HCEC 1CT (cell line): ENCODE data around the gene YTHDC2.
A peak's percentile ranks its signal among the peaks of the same experiment; 100 is the strongest.

Experiments
- DNase-seq: peaks from one replicate; pipeline ENCODE4 v3.0.0-alpha.2; 2017

Gene YTHDC2

DNA sequence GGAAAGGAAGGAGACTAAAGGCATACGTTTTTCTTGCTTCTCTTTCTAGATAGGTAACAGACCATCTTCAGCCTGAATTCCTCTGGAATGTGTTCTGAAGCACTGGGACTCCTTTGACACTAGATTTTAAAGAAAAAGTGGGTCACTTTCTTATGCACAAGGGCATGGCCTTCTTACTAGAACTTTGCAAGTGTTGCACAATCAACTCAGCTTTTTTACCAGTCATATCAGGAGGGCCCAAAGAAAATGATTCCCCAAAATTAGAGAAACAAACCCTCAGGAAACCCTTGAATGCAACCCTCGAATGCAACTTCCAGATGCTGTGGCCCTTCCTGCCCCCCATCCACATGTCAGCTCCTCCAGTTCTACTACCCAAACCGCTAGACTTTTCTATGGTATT lies 93.9 kb downstream of the YTHDC2 start:
- DNase-seq: no peak

- peak; percentile 15 for DNase-seq
Observed at GRCh38 chr5:113608113-113608596, 94.7 kb downstream of the YTHDC2 start.

GRCh38 chr5:113612060-113612496 lies 98.6 kb downstream of the YTHDC2 start:
- DNase-seq: peak; percentile 55

- no peak for DNase-seq
Observed at GRCh38 chr5:113614191-113614590, 100.7 kb downstream of the YTHDC2 start.

GRCh38 chr5:113615708-113616107 lies 102.2 kb downstream of the YTHDC2 start:
- DNase-seq: peak; percentile 16

GRCh38 chr5:113617191-113617796 lies 103.8 kb downstream of the YTHDC2 start:
- no peak for DNase-seq

DNA sequence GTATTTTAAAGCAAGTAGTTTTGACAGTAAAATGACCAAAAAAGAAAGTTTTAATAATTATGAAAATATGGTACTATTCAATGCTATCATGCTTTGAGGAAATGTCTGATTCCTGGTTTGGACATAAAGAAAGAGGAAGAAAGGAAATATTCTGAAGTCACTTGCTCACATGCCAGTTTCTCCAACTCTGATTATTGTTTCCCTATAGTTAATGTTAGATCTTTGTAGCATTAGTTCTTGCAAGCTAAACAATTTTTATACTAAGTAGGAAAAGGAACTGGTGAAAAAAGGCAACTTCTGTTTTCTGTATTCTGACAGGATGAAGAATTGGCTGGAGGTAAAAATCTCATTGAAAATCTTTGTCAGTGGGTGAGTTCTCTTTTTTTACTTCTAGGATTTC lies 119.5 kb downstream of the YTHDC2 start:
- DNase-seq: no peak

- no peak for DNase-seq
Observed at GRCh38 chr5:113634957-113635356, 121.5 kb downstream of the YTHDC2 start.

DNA sequence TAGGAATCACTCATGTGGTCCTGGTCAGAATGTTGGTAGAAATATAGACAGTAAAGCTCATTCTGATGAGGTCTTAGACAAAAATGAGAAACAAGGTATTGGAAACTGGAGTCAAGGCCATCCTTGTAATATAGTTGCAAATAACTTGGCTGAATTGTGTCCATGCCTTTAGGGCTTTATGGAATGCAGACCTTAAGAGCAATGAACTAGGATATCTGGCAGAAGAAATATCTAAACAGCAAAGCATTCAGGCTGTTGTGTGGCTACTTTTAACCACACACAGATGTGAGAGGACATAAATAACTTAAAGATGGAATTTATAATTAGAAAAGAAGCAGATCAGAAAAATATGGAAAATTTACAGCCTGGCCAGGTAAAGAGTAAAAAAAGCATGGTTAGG lies 128.2 kb downstream of the YTHDC2 start:
- no peak for DNase-seq
